ENCODE data around the gene GORASP1.

GORASP1 gene

GRCh38 chr3:39134305-39134704, 26.9 kb upstream of the GORASP1 start:
- DNase-seq (ENCODE audit: low read depth in 2 of 2) = no peak
- TF ChIP-seq CTCF (IDR thresholded peaks at IDR 0.05; ENCODE audit: low read depth, low read length) = no peak
- H3K4me3 ChIP-seq (replicated peaks in 1 of 2; ENCODE audit: low read depth in 2 of 2, low read length in 2 of 2) = no peak overlapping the region

GRCh38 chr3:39133822-39134221, 26.4 kb upstream of the GORASP1 start:
- TF ChIP-seq CTCF (IDR thresholded peaks at IDR 0.05; ENCODE audit: low read depth, low read length) = no peak
- DNase-seq (ENCODE audit: low read depth in 2 of 2) = no peak
- H3K4me3 ChIP-seq (replicated peaks in 1 of 2; ENCODE audit: low read depth in 2 of 2, low read length in 2 of 2) = no peak overlapping the region

DNA sequence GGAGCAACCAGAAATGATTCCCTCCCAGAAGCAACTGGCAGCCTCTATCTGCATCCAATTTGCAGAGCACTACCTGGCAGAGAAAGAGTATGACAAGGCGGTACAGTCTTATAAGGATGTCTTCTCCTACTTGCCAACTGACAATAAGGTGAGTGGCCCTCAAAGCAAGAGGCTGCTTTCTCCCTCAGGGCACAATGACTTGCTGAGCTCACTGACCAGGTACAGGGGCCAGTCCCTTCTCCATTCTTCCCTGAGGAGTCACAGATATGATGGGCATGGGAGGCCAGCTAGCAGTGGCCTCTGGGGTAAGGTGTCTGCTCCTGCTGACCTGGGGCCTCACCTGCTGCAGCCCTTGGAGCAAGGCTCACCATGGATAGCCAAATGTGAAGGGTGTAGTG, 25.7 kb upstream of the GORASP1 start:
- DNase-seq (ENCODE audit: low read depth in 2 of 2) = no peak
- no peak for TF ChIP-seq CTCF (IDR thresholded peaks at IDR 0.05; ENCODE audit: low read depth, low read length)
- no peak overlapping the region for H3K4me3 ChIP-seq (replicated peaks in 1 of 2; ENCODE audit: low read depth in 2 of 2, low read length in 2 of 2)

GRCh38 chr3:39132096-39133092, 25.0 kb upstream of the GORASP1 start:
- TF ChIP-seq CTCF (IDR thresholded peaks at IDR 0.05; ENCODE audit: low read depth, low read length) = no peak
- DNase-seq (ENCODE audit: low read depth in 2 of 2) = no peak
- H3K4me3 ChIP-seq (replicated peaks in 1 of 2; ENCODE audit: low read depth in 2 of 2, low read length in 2 of 2) = no peak overlapping the region

- no peak for TF ChIP-seq CTCF (IDR thresholded peaks at IDR 0.05; ENCODE audit: low read depth, low read length)
- DNase-seq (ENCODE audit: low read depth in 2 of 2) = no peak
- H3K4me3 ChIP-seq (replicated peaks in 1 of 2; ENCODE audit: low read depth in 2 of 2, low read length in 2 of 2) = no peak overlapping the region
Measured at GRCh38 chr3:39130693-39131265, 23.4 kb upstream of the GORASP1 start.

GRCh38 chr3:39130026-39130425, 22.6 kb upstream of the GORASP1 start:
- no peak for DNase-seq (ENCODE audit: low read depth in 2 of 2)
- TF ChIP-seq CTCF (IDR thresholded peaks at IDR 0.05; ENCODE audit: low read depth, low read length) = no peak
- no peak overlapping the region for H3K4me3 ChIP-seq (replicated peaks in 1 of 2; ENCODE audit: low read depth in 2 of 2, low read length in 2 of 2)
